ENCODE measurements around the gene LITAF.
"Not testable (repeated sequence)": the region's sequence is repeated elsewhere in the genome, so short reads cannot be mapped to it uniquely, and the experiment has no call there.

The LITAF gene

GRCh38 chr16:11593581-11593980 lies 6.9 kb upstream of the LITAF start (continued):
- TF ChIP-seq ZNF747 (tag by site-specific recombination; IDR thresholded peaks at IDR 0.05) (no peak), HOXD13 (CRISPR knock-in tag; IDR thresholded peaks at IDR 0.05; ENCODE audit: borderline replicate concordance) (no peak), ZNF48 (tag by site-specific recombination; IDR thresholded peaks at IDR 0.05) (no peak), ZNF174 (tag by site-specific recombination; IDR thresholded peaks at IDR 0.05) (no peak), ZBTB1 (tag by site-specific recombination; IDR thresholded peaks at IDR 0.05) (no peak), ZNF292 (tag by site-specific recombination; IDR thresholded peaks at IDR 0.05; ENCODE audit: borderline replicate concordance, low read depth) (no peak)

- H3K9me3 ChIP-seq (ENCODE audit: control insufficient read depth, insufficient read depth, low read depth, low read length); H3K4me1 ChIP-seq (ENCODE audit: control insufficient read depth, insufficient read depth, low read length); CTCF ChIA-PET; H3K4me3 ChIP-seq (ENCODE audit: low read depth, low read length); H3K36me3 ChIP-seq (ENCODE audit: control insufficient read depth in 2 of 2, insufficient read depth in 1 of 2, low read length in 2 of 2); H3K27ac ChIP-seq (ENCODE audit: extremely low read depth, low read depth, low read length); POLR2A ChIA-PET: not testable (repeated sequence)
Observed at GRCh38 chr16:11593076-11593475, 6.4 kb upstream of the LITAF start.

- CTCF ChIA-PET = not testable (repeated sequence)
- peak; percentile 35; the same call in 1 of the 2 replicates for TF ChIP-seq GLIS1 (tag by site-specific recombination; IDR thresholded peaks at IDR 0.05)
Observed at GRCh38 chr16:11591630-11592029, 4.9 kb upstream of the LITAF start.

GRCh38 chr16:11589198-11589550 lies 2.5 kb upstream of the LITAF start:
- CTCF ChIA-PET = interaction anchor here (1.1 kb wide), 1 partner anchor 57 kb away, joined by 4 read pairs; no protein-coding TSS in a partner anchor
- Histone ChIP-seq H3K4me1 (ENCODE audit: control insufficient read depth, insufficient read depth, low read length) (peaks cover 10% of the 10 kb centered on the region), H3K27ac (ENCODE audit: extremely low read depth, low read depth, low read length) (no peak overlapping the region), H3K4me3 (ENCODE audit: low read depth, low read length) (no peak overlapping the region), H3K9me3 (ENCODE audit: control insufficient read depth, insufficient read depth, low read depth, low read length) (no peaks in the 10 kb centered on the region), H3K36me3 (ENCODE audit: control insufficient read depth in 2 of 2, insufficient read depth in 1 of 2, low read length in 2 of 2) (no peaks in the 10 kb centered on the region)
- POLR2A ChIA-PET = interaction anchor here (0.7 kb wide), 1 partner anchor 55 kb away, joined by 6 read pairs; no protein-coding TSS in a partner anchor
- TF ChIP-seq INSM2 (tag by site-specific recombination; IDR thresholded peaks at IDR 0.05) (no peak), ZNF146 (tag by site-specific recombination; IDR thresholded peaks at IDR 0.05) (no peak), ZNF394 (tag by site-specific recombination; IDR thresholded peaks at IDR 0.05; ENCODE audit: borderline replicate concordance) (no peak), ZNF664 (tag by site-specific recombination; IDR thresholded peaks at IDR 0.05) (no peak), ZNF423 (tag by site-specific recombination; IDR thresholded peaks at IDR 0.05) (no peak), ZBTB44 (tag by site-specific recombination; IDR thresholded peaks at IDR 0.05) (no peak), PRDM6 (tag by site-specific recombination; IDR thresholded peaks at IDR 0.05) (no peak), FEZF1 (tag by site-specific recombination; IDR thresholded peaks at IDR 0.05) (no peak), ZNF488 (tag by site-specific recombination; IDR thresholded peaks at IDR 0.05) (no peak), ZNF513 (tag by site-specific recombination; IDR thresholded peaks at IDR 0.05) (no peak), ZNF19 (tag by site-specific recombination; IDR thresholded peaks at IDR 0.05; ENCODE audit: low read depth) (no peak), OSR2 (tag by site-specific recombination; IDR thresholded peaks at IDR 0.05) (no peak), ZNF311 (tag by site-specific recombination; IDR thresholded peaks at IDR 0.05; ENCODE audit: borderline replicate concordance) (no peak), HOXD13 (CRISPR knock-in tag; IDR thresholded peaks at IDR 0.05; ENCODE audit: borderline replicate concordance) (no peak), KLF17 (tag by site-specific recombination; IDR thresholded peaks at IDR 0.05) (no peak), ZFP69B (tag by site-specific recombination; IDR thresholded peaks at IDR 0.05) (no peak), ZNF155 (tag by site-specific recombination; IDR thresholded peaks at IDR 0.05) (no peak)

More at GRCh38 chr16:11591630-11592029, 4.9 kb upstream of the LITAF start:
- H3K9me3 ChIP-seq (ENCODE audit: control insufficient read depth, insufficient read depth, low read depth, low read length); H3K36me3 ChIP-seq (ENCODE audit: control insufficient read depth in 2 of 2, insufficient read depth in 1 of 2, low read length in 2 of 2); POLR2A ChIA-PET; H3K4me1 ChIP-seq (ENCODE audit: control insufficient read depth, insufficient read depth, low read length); H3K27ac ChIP-seq (ENCODE audit: extremely low read depth, low read depth, low read length); H3K4me3 ChIP-seq (ENCODE audit: low read depth, low read length): not testable (repeated sequence)
